GM12878 (cell line): ENCODE measurements around the gene RPL19. TPM values are rescaled to one million over a fixed set of nuclear protein-coding genes. Genes with fewer than 3 reads are reported as not detected.

Source experiments
- ATAC-seq: fragments of 200-7000 bp; cut with Tn5 transposase; 3 replicates; pipeline ENCODE4 v1.9.1; 2020; ENCODE audit warnings: mild to moderate bottlenecking, moderate library complexity
- BruUV-seq: library from RNA; stranded (reverse); fragments of 400-500 nt; replicated peaks from 2 replicates; lab custom pipeline; 2021; lab: Mats Ljungman, UMichigan
- CTCF ChIA-PET: fragments of 300-600 bp; sonication (Branson Sonifier 250); formaldehyde crosslinking; extraction: SDS; loops from one replicate; lab custom pipeline; 2021; ENCODE audit warnings: inconsistent platforms; lab: Yijun Ruan, JAX
- POLR2A ChIA-PET: fragments of 350-600 bp; formaldehyde crosslinking; extraction: SDS; loops from one replicate; lab custom pipeline; 2021; ENCODE audit warnings: inconsistent platforms; lab: Charles Lee
- RAD21 ChIA-PET: fragments of 300-600 bp; sonication (Branson Sonifier 250); formaldehyde crosslinking; loops from one replicate; lab custom pipeline; 2023; ENCODE audit warnings: antibody characterized with exemption; ENCODE audit not compliant: unreplicated experiment; lab: Charles Lee
- SMC1A ChIA-PET: fragments of 300-600 bp; sonication (Branson Sonifier 250); formaldehyde crosslinking; loops from one replicate; lab custom pipeline; 2023; ENCODE audit not compliant: unreplicated experiment, uncharacterized antibody; lab: Charles Lee
- DNase-seq: peaks from one replicate; pipeline ENCODE4 v3.0.0-alpha.2; 2011; ENCODE audit warnings: low read depth, low spot score
- FAIRE-seq: peaks from 3 replicates; lab custom pipeline; 2011; peaks lifted over from hg19 to GRCh38; lab: Jason Lieb, UNC
- H2AFZ ChIP-seq: 2 replicates; pipeline ENCODE4 v1.6.0; 2011; ENCODE audit warnings: low read depth, low read length, control low read depth; ENCODE audit not compliant: control insufficient read depth
- H3K27ac ChIP-seq: 2 replicates; pipeline ENCODE4 v1.5.1; 2011; ENCODE audit warnings: control low read depth; ENCODE audit not compliant: control insufficient read depth, insufficient read depth
- H3K27me3 ChIP-seq, 2 experiments: replicated peaks in 1 of 2; 2 replicates each; pipeline versions ENCODE4 v1.6.0 to v1.6.1; 2011; ENCODE audit warnings: low read length in 1 of 2; ENCODE audit not compliant: control insufficient read depth in 2 of 2, insufficient read depth in 2 of 2
- H3K36me3 ChIP-seq, 2 experiments: 2 replicates each; pipeline ENCODE4 v1.5.1; 2011; ENCODE audit warnings: low read length in 1 of 2; ENCODE audit not compliant: control insufficient read depth in 2 of 2, insufficient read depth in 2 of 2
- H3K4me1 ChIP-seq: 2 replicates; pipeline ENCODE4 v1.6.1; 2011; ENCODE audit warnings: mild to moderate bottlenecking, low read length, moderate library complexity, mixed read lengths; ENCODE audit not compliant: control insufficient read depth, insufficient read depth
- H3K4me2 ChIP-seq: 2 replicates; pipeline ENCODE4 v1.6.0; 2011; ENCODE audit warnings: control low read depth; ENCODE audit not compliant: control insufficient read depth, insufficient read depth
- H3K4me3 ChIP-seq: fragments of 200-600 bp; sonication (generic); 2 replicates; pipeline ENCODE4 v1.5.1; 2016
- H3K79me2 ChIP-seq: 2 replicates; pipeline ENCODE4 v1.6.0; 2011; ENCODE audit warnings: low read length; ENCODE audit not compliant: control insufficient read depth, insufficient read depth
- H3K9ac ChIP-seq: 2 replicates; pipeline ENCODE4 v1.8.0; 2011; ENCODE audit warnings: low read length, control low read depth, mixed read lengths; ENCODE audit not compliant: control insufficient read depth, insufficient read depth
- H3K9me3 ChIP-seq: replicated peaks from 3 replicates; pipeline ENCODE4 v1.5.1; 2011; ENCODE audit warnings: mild to moderate bottlenecking, low read length; ENCODE audit not compliant: control insufficient read depth, insufficient read depth
- H4K20me1 ChIP-seq: 2 replicates; pipeline ENCODE4 v1.6.0; 2011; ENCODE audit not compliant: control insufficient read depth, insufficient read depth
- BHLHE40 ChIP-seq, 2 experiments: fragments of 450-650 bp in 1 of 2; IDR thresholded peaks; 2 replicates each; pipeline ENCODE4 v1.6.1; 2011 to 2017; ENCODE audit warnings: low read depth in 2 of 2, borderline replicate concordance in 1 of 2, improper control_type of control experiment in 1 of 2, low read length in 1 of 2, mild to moderate bottlenecking in 1 of 2
- DPF2 ChIP-seq: fragments of 450-650 bp; IDR thresholded peaks from 2 replicates; pipeline ENCODE4 v1.6.1; 2017; ENCODE audit warnings: mild to moderate bottlenecking
- EGR1 ChIP-seq, 2 experiments: IDR thresholded peaks; 1 replicate in 1 of 2; 2 replicates in 1 of 2; pipeline ENCODE4 v1.6.1; 2011 to 2012; ENCODE audit warnings: low read depth in 2 of 2, low read length in 2 of 2, borderline replicate concordance in 1 of 2, mild to moderate bottlenecking in 1 of 2, moderate library complexity in 1 of 2
- LARP7 ChIP-seq: fragments of 450-650 bp; IDR thresholded peaks from 2 replicates; pipeline ENCODE4 v1.6.1; 2017; ENCODE audit warnings: mild to moderate bottlenecking
- MEF2B ChIP-seq: fragments of 450-650 bp; IDR thresholded peaks from 2 replicates; pipeline ENCODE4 v1.6.1; 2018; ENCODE audit warnings: mild to moderate bottlenecking, moderate library complexity; ENCODE audit not compliant: partially characterized antibody, poor library complexity, severe bottlenecking
- MYB ChIP-seq: fragments of 150-350 bp; IDR thresholded peaks from 2 replicates; pipeline ENCODE4 v1.6.1; 2014; ENCODE audit warnings: mild to moderate bottlenecking, low read depth, low read length, borderline replicate concordance
- NFIC ChIP-seq: IDR thresholded peaks from 2 replicates; pipeline ENCODE4 v1.6.1; 2012; ENCODE audit warnings: low read depth, mild to moderate bottlenecking, inconsistent platforms, low read length, moderate library complexity
- NFYB ChIP-seq: IDR thresholded peaks from 2 replicates; pipeline ENCODE4 v1.6.1; 2011; ENCODE audit warnings: low read depth, mild to moderate bottlenecking, low read length, improper control_type of control experiment, moderate library complexity; ENCODE audit not compliant: insufficient read depth
- POLR2A ChIP-seq: IDR thresholded peaks from 2 replicates; pipeline ENCODE4 v1.6.1; 2011; ENCODE audit warnings: low read depth, mild to moderate bottlenecking, low read length
- RB1 ChIP-seq: fragments of 450-650 bp; formaldehyde crosslinking; IDR thresholded peaks from 2 replicates; pipeline ENCODE4 v1.6.1; 2017; ENCODE audit warnings: mild to moderate bottlenecking, borderline replicate concordance
- RUNX3 ChIP-seq: IDR thresholded peaks from 2 replicates; pipeline ENCODE4 v1.6.1; 2012; ENCODE audit warnings: low read length, inconsistent platforms
- SKIL ChIP-seq: fragments of 450-650 bp; IDR thresholded peaks from 2 replicates; pipeline ENCODE4 v1.6.1; 2017; ENCODE audit warnings: mild to moderate bottlenecking, low read depth, inconsistent platforms; ENCODE audit not compliant: poor library complexity, severe bottlenecking
- SPI1 ChIP-seq: IDR thresholded peaks from 2 replicates; pipeline ENCODE4 v1.6.1; 2011; ENCODE audit warnings: low read depth, mild to moderate bottlenecking, low read length, moderate library complexity, borderline replicate concordance; ENCODE audit not compliant: insufficient read depth
- TCF12 ChIP-seq: IDR thresholded peaks from 2 replicates; pipeline ENCODE4 v1.6.1; 2011; ENCODE audit warnings: low read depth, mild to moderate bottlenecking, low read length
- ZNF687 ChIP-seq: fragments of 450-650 bp; IDR thresholded peaks from 2 replicates; pipeline ENCODE4 v1.6.1; 2017; ENCODE audit warnings: mild to moderate bottlenecking, moderate library complexity
- WGBS: methylation state at CpG from one replicate; pipeline ENCODE4 v1.1.6; 2016; ENCODE audit warnings: low lambda C conversion rate; ENCODE audit not compliant: insufficient replicate concordance, insufficient coverage; ENCODE audit errors: missing lambda C conversion rate; 5-methylcytosine and 5-hydroxymethylcytosine counted together
- in situ Hi-C: fragments of 300-500 bp; cut with MboI; formaldehyde crosslinking; loops from 9 replicates; pipeline ENCODE4 v1.14.3; 2018; ENCODE audit warnings: mixed read lengths
- intact Hi-C: fragments of 100-400 bp; cut with micrococcal nuclease; formaldehyde crosslinking; loops from one replicate; pipeline ENCODE4 v1.14.2; 2022; ENCODE audit not compliant: unreplicated experiment
- polyA plus RNA-seq, 11 experiments: library from polyadenylated mRNA; depleted of rRNA in 4 of 11; unstranded in 6 of 11; stranded (reverse) in 5 of 11; fragments of >200 nt; fragmentation: Nextera tagmentation in 4 of 11; fragmentation: Illumina TruSeq in 1 of 11; extraction: Ambion mirVana in 4 of 11; extraction: Trizol in 1 of 11; gene quantifications; 1 replicate in 1 of 11; 2 replicates in 10 of 11; pipeline versions ENCODE4 v1.2.1 to v1.2.3, GENCODE V29; 2011 to 2016; ENCODE audit warnings: inconsistent platforms in 2 of 11, missing spikeins in 2 of 11, low read depth in 1 of 11
- total RNA-seq, 4 experiments: library from RNA; depleted of rRNA in 3 of 4; stranded (reverse); fragments of >200 nt in 3 of 4; fragmentation: Illumina TruSeq in 1 of 4; extraction: Trizol in 1 of 4; gene quantifications; 2 replicates each; pipeline versions ENCODE4 v1.2.1 to v1.2.3, GENCODE V29; 2013 to 2021

RPL19 gene
- total and polyA plus RNA-seq, 10 of the 15 experiments (the other 5 are each of a cell fraction or from before 2014, with no cell fraction given): 1,862 to 5,536 (median 3,836) TPM

GRCh38 chr17:39209317-39210092 is 9.4 kb downstream of the RPL19 start:
- SMC1A ChIA-PET: interaction anchor here (0.6 to 5.0 kb wide), 7 partner anchors 11 to 226 kb away, joined by 3 to 76 read pairs (median 6); partner anchors contain the start of genes CACNB1 and RPL19
- H3K4me1 ChIP-seq: peaks cover 27% of the 10 kb centered on the region
- H3K27ac ChIP-seq: no peak overlapping the region; the same call in 1 of the 2 replicates
- intact Hi-C loops: no loop called here
- DNase-seq (no peak), FAIRE-seq (no peak), ATAC-seq (peak; percentile 12)
- CTCF ChIA-PET: interaction anchor here (0.6 to 10.9 kb wide), 7 partner anchors 10 to 143 kb away, joined by 3 to 658 read pairs (median 8); partner anchors contain the start of gene RPL19
- H3K79me2 ChIP-seq: no peaks in the 10 kb centered on the region
- in situ Hi-C loops: loop anchor here (5.0 kb wide), 1 partner anchor 33 kb away; no protein-coding TSS in a partner anchor
- POLR2A ChIA-PET: interaction anchor here (0.6 to 2.7 kb wide), 5 partner anchors 10 to 1760 kb away, joined by 3 to 11 read pairs (median 4); partner anchors contain the start of gene RPL19
- H3K9ac ChIP-seq: peak overlapping the region; percentile 21; the same call in 1 of the 2 replicates
- H4K20me1 ChIP-seq: no peaks in the 10 kb centered on the region
- BruUV-seq: no TSS peak
- RAD21 ChIA-PET: interaction anchor here (0.6 to 6.1 kb wide), 7 partner anchors 10 to 227 kb away, joined by 3 to 160 read pairs (median 7); partner anchors contain the start of gene RPL19
- H3K4me2 ChIP-seq: peak overlapping the region; percentile 85
- peaks cover 2 to 4% of the 10 kb centered on the region in 2 experiments; a peak in 1 of 4 replicates for H3K36me3 ChIP-seq
- H3K27me3 ChIP-seq: peaks cover 2 to 3% of the 10 kb centered on the region in 2 experiments; a peak in 1 of 4 replicates
- peak overlapping the region; percentile 76 for H2AFZ ChIP-seq
- peak overlapping the region; percentile 34; the same call in 1 of the 2 replicates for H3K4me3 ChIP-seq
- WGBS: 4% methylated on average over 39 of the region's 39 CpGs
- no peaks in the 10 kb centered on the region for H3K9me3 ChIP-seq
- TF ChIP-seq POLR2A: peak; percentile 41; the same call in 1 of the 2 replicates
- peak; percentile 62 for TF ChIP-seq MEF2B
- 0 out of 2 replicates have a peak, but pooled peaks have one; percentile 67 for TF ChIP-seq DPF2
- TF ChIP-seq MYB: no peak
- TF ChIP-seq LARP7: 0 out of 2 replicates have a peak, but pooled peaks have one; percentile 38
- peak in 1 of 2 experiments; percentile 57; a peak in 1 of 4 replicates for TF ChIP-seq BHLHE40 (IDR thresholded peaks at IDR 0.05; ENCODE audit: borderline replicate concordance in 1 of 2, low read depth in 2 of 2, low read length in 1 of 2)
- 0 out of 2 replicates have a peak, but pooled peaks have one; percentile 27 for TF ChIP-seq RB1
- TF ChIP-seq SPI1: no peak
- no peak for TF ChIP-seq ZNF687
- no peak for TF ChIP-seq NFYB
- no peak for TF ChIP-seq RUNX3
- no peak for TF ChIP-seq TCF12
- TF ChIP-seq NFIC: no peak
- TF ChIP-seq EGR1 (IDR thresholded peaks at IDR 0.05; ENCODE audit: borderline replicate concordance in 1 of 2, low read depth in 2 of 2, low read length in 2 of 2): 0 out of 3 replicates have a peak, but pooled peaks of 1 of the 2 experiments have one; percentile 9
- no peak for TF ChIP-seq SKIL
